Mucosa of gallbladder (tissue), 1 donor: Measurements from ENCODE around the gene PSMB11. TPM values are rescaled to one million over a fixed set of nuclear protein-coding genes. Genes with fewer than 3 reads are reported as not detected.
"Not testable (repeated sequence)": the region's sequence is repeated elsewhere in the genome, so short reads cannot be mapped to it uniquely, and the experiment has no call there.

Experiments used
- DNase-seq: peaks from one replicate; pipeline ENCODE4 v3.0.0-alpha.2; 2020; ENCODE audit warnings: low spot score
- total RNA-seq: library from RNA; stranded (reverse); gene quantifications from one replicate; pipeline ENCODE4 v1.2.1, GENCODE V29; 2021
- donor health status: DM: no; HTN: no; CAD: no.

Gene PSMB11, protein sequence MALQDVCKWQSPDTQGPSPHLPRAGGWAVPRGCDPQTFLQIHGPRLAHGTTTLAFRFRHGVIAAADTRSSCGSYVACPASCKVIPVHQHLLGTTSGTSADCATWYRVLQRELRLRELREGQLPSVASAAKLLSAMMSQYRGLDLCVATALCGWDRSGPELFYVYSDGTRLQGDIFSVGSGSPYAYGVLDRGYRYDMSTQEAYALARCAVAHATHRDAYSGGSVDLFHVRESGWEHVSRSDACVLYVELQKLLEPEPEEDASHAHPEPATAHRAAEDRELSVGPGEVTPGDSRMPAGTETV
- total RNA-seq, result not detected

DNA sequence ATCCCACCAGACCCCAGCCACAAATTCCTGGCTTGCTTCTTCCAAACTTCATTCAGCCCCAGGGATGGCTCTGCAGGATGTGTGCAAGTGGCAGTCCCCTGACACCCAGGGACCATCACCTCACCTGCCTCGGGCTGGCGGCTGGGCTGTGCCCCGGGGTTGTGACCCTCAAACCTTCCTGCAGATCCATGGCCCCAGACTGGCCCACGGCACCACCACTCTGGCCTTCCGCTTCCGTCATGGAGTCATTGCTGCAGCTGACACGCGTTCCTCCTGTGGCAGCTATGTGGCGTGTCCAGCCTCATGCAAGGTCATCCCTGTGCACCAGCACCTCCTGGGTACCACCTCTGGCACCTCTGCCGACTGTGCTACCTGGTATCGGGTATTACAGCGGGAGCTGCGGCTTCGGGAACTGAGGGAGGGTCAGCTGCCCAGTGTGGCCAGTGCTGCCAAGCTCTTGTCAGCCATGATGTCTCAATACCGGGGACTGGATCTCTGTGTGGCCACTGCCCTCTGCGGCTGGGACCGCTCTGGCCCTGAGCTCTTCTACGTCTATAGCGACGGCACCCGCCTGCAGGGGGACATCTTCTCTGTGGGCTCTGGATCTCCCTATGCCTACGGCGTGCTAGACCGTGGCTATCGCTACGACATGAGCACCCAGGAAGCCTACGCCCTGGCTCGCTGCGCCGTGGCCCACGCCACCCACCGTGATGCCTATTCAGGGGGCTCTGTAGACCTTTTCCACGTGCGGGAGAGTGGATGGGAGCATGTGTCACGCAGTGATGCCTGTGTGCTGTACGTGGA, at the start of gene PSMB11:
TSS of gene PSMB11 (plus strand) at position 51 of the 804 bp plus-strand sequence. CDS start at position 65, 14 bp downstream.
- no peak for DNase-seq

DNA sequence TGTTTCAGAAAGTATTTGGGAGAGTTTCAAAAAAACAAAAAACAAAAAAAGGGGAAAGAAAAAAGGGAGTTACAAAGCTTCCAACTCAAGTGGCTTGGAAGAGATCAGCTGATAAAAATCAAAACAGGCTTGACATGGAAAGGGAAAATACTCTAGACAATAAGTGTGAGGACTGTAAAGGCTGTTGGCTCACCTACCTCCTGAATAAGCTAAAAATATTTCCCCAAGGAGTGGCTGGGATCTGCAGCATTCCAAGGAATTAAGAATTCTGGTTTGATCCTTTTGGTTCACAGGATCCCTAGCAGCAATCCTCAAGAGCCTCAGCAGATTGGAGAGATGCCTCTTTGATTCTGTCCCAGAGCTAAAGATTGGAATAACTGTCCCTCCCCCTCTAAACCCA, 48.5 kb upstream of the PSMB11 start:
- DNase-seq, result no peak

DNA sequence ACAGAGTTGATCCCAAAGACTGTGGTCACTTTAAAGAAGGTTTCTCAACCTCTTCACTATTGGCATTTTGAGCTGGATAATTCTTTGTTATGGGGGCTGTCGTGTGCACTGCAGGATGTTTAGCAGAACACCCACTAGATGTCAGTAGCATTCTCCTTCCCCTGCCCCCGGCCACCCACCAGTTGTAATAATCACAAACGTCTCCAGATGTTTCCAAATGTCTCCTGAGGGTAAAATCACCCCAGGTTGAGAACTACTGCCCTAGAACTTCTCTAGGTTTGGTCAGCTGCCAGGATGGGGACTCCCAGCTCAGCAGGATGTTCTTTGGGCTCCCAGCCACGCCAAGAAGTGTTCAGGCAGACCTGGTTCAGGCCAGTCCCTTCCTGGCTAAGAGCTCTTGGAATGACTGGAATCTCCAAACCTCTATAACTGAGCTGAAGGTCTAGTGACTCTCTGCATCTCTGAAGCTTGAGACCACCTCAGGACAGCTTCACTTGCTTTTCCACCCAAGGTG, 47.2 kb upstream of the PSMB11 start:
- no peak for DNase-seq

DNA sequence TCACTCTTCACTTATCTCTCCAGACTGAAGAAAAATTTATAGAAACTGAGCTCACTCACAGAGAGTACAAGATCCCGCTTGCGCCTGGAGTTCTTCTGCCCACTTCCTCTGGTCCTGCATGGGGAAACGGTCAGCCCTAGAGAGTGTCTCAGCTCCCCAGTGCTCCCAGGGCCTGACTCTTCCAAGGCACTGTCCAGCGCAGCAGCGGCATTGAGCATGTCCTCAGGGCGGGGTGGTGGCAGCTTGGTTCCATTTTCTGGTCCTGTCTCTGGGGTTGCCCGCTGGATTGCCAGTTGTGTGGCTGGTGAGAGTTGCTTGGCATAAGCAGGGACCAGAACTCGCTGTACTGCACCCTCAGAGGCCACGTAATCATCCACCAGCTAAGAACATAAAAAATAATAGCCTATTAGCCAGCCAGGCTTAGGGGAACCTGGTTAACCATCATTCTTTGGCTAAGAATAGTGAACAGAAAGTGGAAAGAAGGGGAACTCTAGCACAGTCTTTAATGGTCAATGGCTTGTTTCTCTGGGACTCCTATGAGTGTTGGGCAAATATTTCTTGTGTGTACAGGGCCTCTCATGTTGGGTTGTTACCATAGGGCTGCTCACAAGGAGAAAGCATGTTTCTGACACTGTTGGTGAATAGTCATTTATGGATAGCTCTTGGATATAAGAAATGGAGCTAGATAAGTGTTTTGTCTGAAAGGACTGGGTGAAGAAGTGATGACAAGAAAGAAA, 46.0 kb upstream of the PSMB11 start:
- DNase-seq, result no peak

DNA sequence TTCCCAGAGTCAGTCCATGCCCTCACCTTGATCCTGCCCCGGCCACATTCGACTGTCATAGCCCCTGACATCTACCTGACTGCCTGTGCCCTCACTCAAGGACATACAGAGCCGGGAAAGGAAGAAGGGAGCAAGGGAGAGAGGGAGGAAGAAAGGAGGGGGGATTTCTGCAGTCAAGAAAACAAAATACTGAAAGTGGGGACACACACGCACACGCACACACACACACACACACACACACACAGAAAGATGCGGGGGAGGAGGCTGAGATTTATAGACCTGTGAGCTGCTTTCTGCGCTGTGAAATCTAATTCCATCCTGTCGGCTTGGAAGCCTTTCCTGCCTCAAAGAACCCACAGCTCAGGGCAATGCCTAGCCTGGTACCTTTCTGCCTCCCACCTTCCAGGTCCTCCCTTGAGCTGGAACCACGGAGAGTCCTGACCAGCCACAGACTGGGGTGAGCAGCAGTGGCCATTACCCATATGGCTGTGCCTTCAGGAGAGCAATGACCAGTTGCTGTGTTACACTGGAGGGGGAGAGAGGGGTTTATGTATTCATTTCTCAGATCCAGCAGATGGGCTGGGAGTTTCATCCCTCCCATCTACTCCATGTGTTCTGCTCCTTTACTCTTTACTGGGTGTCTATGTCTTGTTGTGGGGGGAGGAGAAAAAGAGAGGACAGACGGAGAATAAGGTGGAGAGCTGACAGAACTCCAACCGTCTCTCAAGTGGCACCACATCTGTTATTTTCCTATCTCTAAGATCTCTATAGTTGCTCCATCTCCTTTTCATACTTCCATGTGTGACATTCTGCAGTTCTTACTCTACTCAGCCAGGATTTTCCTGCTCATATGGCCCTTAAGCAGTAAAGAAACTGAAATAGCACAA, 45.0 kb upstream of the PSMB11 start:
- no peak for DNase-seq

DNA sequence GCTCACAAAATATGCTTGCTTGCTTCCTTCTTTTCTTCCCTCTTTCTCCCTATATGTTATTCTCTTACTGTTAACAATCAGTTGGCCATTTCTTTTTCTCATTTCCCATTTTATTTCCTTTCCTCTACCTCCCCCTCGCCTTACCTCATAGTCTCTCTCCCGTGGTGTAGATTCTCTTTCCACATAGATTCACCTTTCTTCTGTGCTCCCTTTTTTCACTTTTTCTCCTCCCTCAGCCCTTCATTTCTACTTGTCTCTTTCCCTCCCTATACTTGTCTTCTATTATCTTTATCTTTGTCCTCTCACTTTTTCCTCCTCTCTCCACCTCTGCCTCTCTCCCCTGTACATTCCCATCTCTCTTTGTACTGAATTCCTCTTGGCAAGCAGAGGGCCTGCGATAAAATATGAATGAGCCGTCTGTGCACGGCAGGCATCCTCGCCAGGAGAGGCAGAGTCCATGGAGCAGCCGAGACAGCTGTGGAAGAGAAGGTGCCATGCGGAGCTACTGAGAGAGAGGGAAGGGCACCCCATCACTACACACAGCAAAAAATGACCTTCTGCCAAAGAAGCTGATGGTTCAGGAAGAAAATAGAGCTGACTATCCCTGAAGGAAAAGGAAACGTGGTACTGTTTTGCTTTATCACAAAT, 44.2 kb upstream of the PSMB11 start:
- DNase-seq, result no peak

DNA sequence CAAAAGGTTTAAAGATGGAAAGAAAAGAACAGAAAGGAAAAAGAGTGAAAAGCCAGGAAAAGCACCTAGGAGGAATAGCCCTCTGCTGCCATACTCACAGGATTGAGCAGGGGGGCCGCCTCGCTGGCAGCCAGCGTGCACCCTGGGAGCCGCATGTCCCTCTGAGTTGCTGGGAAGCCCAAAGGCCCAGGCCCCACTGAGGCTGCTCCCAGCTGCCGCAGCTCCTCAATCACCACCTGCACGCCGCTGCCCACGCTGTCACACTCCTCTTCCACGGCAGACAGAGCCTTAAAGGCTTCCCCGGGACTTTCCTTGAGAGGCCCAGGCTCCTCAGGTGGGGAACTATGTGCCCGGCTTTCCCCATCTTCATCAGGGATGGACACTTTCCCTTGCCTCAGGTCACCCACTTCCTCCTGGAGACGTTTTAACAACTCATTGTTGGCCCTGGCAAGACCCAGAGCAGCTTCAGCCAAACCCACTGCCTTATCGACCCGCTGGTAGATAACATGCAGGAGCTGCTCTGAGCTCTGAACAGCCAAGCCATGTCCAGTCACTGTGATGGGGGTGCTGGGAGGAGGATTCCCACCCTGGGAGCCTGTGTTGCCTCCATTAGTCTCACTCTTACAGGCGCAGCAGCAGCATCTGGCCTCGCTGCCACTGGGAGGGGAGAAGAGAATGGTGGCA, 43.5 kb upstream of the PSMB11 start:
- DNase-seq, result no peak

DNA sequence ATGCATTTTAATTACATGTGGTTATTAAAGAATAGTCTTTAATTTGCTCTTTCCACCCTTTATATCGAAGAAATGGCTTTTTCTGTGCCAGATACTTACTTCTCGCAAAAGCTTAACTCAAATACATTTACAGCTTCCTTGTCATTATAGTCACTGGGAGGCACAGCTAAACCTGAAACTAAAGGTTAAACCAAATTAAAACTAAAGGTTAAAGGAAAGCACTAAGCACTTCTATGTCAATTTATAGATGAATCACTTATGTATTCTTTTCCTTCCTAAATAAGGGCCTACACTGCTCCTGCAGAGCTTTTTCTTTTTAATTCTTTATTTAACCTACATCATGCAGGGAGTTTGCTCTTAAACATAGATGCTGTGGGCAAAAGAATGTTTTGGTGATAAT, 41.2 kb upstream of the PSMB11 start:
- DNase-seq, result no peak

DNA sequence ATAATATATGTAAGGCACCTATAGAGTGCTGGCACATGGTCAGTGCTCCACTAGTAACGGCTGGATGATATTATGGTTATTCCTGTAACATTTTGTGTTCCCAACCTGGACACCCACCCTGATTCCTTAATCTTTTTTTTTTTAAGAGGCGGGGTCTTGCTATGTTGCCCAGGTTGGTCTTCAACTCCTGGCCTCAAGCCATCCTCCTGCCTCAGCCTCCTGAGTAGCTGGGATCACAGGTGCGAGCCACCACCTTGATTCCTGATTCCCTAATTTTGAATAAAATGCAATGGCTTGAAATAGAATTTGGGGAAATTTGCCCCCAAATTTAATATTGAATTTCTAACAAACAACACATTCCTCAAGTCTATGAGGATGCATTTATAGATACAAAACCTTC, 39.4 kb upstream of the PSMB11 start:
- no peak for DNase-seq

DNA sequence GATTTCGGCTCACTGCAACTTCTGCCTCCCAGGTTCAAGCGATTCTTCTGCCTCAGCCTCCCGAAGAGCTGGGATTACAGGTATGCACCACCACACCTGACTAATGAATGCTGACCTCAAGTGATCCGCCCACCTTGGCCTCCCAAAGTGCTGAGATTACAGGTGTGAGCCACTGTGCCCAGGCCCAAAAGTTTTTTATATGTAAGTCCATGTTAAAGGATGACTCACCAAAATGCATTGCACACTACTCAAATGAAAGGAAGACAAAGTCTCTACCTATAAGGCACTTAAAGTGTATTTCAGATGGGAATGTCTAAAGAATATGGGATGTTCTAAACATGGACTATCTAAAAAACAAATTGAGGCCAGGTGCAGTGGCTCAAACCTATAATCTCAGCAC, 37.7 kb upstream of the PSMB11 start:
- DNase-seq, result not testable (repeated sequence)

DNA sequence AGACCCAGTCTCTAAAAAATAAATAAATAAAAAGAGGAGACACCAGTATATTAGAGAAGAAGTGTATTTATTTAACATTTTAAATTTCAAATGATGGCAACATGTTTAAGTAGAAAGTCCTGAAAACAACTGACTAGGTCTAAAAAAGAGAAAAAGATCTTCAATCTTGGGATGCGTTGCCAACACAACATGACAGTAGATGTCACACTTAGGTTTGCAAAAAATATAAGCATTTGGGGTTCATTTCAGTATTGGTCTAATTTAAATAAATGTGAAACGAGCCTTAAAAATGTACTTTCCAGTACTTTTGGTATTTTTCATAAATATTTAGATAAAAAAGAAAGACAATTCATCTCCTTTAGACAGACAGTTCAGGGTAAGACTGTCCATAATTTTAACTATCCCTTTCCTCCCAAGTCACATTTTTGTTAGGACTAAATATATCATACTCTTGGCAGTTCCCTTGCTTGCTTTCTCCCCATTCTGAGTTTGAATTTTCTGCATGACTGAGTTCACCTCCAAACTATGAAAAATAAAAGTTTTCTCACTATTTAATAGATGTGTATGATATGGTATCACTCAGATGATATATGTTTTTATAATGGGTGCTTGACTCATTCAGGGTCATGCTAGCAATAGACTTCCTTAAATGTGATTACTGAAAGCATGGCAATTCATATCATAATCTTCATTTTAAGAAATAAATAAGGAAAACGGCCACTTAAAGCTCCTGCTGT, 36.4 kb upstream of the PSMB11 start:
- DNase-seq, result no peak

DNA sequence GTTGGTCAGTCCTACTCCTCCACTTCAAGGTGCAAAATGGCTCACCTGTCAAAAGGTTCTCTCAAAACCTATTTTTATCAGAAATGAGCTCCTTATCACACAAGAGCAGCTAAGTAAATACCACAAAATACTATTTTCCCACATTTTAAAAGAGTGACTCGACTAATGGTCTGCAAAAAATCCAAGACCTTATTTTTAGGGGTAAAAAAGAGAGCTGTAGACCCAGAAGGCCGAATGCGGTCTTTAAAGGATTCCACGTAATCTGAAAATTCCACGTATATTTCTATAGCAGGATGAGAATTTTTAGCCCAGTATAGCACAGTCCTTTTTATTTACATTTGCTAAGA, 35.9 kb upstream of the PSMB11 start:
- DNase-seq, result no peak

DNA sequence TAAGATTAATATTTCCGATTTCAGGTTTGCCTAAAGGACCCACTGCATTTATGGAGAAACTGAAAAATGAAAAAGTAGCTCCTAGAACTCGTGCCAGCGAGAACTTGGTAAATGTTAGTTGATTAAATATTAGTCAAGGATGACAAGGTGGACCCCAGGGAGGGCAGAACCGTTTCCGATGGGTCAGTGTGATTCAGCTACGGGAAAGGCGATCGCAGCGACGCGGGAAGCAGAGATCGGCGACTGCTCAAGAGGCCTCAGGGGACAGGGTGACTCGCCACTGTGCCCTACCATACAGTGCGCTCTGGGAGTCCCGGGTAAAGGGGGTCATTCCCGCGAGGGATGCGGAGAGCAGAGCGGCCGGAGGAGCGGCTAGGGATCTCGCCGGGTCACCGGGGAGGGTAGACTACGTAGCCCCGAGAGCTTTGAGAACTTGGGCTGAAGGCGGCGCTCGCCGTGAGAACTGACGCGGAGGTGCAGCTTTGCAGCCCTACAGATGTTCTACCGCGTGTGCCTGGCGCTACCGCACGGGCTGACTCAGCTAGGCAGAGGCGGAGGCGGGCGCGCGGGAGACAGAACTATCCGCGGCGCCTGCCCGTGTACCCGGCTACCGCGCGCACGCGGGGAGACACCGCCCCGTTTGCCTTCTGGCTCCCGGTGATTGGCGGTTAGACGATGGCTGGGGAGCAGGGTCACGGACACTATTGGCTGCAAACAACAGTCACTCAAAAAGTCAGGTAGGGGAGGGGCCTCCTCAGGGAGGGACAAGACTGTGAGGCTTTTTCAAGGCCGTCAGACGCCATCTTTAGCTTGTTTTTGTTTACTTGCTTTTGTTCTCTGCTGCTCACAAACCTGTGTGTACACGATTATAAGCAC, 35.2 kb upstream of the PSMB11 start:
- DNase-seq, result peak; percentile 98

DNA sequence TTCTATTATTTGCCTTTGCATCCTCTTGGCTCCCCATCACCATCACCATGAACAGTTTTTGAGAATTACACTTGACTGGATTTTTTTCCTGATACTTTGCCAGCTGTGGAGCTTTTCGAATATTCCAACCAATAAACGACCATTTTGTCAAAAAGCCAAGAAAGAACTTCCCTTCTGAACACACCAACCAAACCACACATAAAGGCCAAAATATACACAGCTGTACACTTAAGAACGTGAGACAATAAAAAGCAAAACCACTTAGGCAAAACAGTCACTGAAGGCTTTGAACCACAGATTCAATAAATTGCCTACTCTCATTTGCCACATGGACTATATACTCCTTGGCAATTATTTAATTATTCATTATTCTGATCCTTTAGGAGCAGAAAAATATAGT, 33.2 kb upstream of the PSMB11 start:
- no peak for DNase-seq

DNA sequence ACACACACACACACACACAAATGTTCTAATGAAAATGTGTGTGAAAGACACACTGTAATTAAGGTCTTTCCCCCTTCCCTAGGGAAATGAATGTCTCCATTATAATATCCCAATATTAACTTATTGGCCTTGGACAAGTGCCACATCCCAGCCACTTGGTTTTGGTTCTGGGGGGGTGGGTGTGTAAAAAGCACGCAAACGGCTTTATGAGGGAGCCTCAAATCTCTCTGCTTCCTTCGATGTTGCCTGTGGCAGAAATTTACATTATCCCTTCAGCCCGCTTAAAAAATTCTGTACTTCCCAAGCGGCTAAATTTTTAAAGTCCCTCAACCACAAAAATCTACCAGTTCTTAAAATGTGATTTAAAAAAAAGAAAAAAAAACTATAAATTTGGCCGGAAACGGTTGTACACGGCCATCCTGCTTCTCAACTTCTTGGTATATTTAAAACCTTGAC, 32.5 kb upstream of the PSMB11 start:
- no peak for DNase-seq

DNA sequence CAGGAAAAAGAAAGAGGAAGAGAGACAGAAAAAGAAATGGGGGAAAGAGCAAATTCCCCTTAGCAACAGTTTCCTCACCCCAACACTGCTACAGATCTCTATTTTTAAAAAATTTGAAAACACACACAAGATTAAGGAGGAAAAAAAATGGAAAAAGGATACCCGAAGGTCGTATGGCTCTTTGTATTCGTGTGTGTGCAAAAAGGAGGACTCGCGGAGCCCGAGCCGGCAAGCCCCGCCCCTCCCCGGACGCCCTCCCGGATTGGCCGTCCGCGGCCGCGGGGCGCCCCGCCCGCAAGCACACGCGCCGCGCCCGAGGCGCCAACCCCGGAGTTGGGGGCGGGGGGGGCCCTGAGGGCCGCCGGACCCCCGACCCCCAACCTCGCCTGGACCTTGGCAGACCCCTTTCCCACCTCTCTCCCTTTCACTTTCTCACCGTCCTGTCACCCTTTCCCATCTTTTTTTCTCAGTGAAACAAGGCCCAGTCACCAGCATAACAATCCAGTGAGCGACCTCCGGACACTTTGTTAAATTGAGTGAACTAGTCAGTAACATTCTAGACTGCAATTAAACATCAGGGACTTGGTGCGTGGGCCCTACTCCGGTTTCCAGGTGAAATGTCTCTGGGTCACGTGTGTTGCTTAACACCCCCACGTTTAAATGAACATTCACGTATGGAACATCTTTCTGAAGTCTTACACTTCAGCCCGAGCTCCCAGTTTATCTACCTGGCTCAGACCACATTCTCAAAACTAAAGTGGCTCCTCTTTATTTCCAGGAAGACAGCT, 31.9 kb upstream of the PSMB11 start, which contains the start of gene C14orf93:
TSS of gene C14orf93 (minus strand) at position 205 of the 788 bp plus-strand sequence. CDS start 11,120 bp downstream, outside the sequence.
- peak; percentile 83 for DNase-seq

DNA sequence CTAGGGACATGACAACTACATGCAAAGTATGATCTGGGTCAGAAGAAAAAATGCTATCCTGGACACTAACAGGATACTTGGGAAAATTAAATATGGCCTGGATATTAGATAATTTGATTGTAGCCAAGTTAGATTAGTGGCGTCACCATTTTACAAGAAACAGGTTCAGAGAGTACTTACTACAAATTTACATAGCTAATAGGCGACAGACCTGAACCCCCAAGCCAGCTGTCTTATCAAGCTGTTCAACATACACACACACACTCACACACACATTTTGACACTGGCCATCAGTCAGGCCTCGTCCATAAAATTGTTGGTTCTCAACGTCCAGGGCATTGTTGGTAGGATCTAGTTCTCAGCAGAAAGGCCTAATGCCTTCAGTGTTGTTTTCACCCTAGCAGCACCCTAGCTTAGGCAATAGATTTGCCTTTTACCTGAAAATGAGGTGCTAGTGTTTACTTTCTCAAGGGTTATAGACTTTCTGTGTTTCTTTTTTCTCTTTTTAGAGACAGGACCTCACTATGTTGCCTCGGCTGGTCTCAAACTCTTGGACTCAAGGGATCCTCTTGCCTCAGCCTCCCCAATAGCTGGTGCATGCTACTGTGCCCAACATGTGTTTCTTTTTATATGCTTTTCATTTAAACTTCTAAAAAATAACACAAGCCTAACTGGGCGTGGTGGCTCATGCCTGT, 28.8 kb upstream of the PSMB11 start:
- no peak for DNase-seq
